ENCODE results near the gene HIRIP3.

DNA sequence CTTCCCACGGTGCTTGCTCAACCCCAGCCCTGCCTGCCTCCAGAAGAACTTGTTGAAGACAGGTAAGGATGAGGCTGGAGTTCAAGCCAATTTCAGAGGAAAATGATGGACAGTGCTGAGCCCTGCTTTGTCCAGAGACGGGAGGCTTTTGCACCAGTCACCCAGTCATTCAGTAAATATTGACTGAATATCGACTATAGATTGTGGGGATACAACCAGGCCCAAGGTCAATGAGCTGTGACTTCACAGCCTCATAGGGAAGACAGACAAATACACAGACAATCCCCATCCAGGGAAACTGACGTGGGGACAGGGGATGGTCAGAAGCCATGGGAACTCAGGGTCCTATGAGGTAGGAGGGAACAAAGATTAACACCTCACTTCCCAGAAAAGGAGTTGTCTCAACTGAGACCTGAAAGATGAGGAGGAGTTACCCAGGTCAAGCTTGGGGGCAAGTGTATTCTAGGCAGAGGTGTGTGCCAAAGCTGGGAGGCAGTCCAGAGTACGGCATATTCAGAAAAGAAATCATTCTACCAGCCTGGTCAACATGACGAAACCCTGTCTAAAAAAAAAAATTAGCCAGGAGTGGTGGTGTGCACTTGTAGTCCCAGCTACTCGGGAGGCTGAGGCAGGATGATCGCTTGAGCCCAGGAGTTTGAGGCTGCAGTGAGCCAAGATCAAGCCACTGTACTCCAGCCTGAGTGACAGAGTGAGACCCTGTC, 21.3 kb upstream of the HIRIP3 start:
- TF ChIP-seq CTCF (IDR thresholded peaks at IDR 0.05; ENCODE audit: low read length) (no peak), EZH2 (optimal IDR thresholded peaks at IDR 0.05; ENCODE audit: low read depth, low read length) (no peak)
